SJCRH30 (cell line): ENCODE measurements around the gene POLR1H. TPM values are rescaled to one million over a fixed set of nuclear protein-coding genes. Genes with fewer than 3 reads are reported as not detected.
A peak's percentile ranks its signal among the peaks of the same experiment; 100 is the strongest.

Source experiments
- DNase-seq, 2 experiments: peaks; one replicate each; pipeline ENCODE4 v3.0.0-alpha.2; 2015 to 2020
- H3K27ac ChIP-seq: fragments of 250-450 bp; sonication (Bioruptor Pico); 2 replicates; pipeline ENCODE4 v1.5.1; 2020; ENCODE audit warnings: mild to moderate bottlenecking, moderate library complexity
- H3K27me3 ChIP-seq: fragments of 250-450 bp; sonication (Bioruptor Pico); 2 replicates; pipeline ENCODE4 v1.5.1; 2020; ENCODE audit warnings: mild to moderate bottlenecking, moderate library complexity
- H3K36me3 ChIP-seq: fragments of 250-450 bp; sonication (Bioruptor Pico); 2 replicates; pipeline ENCODE4 v1.5.1; 2020; ENCODE audit warnings: mild to moderate bottlenecking, moderate library complexity
- H3K4me1 ChIP-seq: fragments of 250-450 bp; sonication (Bioruptor Pico); 2 replicates; pipeline ENCODE4 v1.5.1; 2020; ENCODE audit warnings: mild to moderate bottlenecking, moderate library complexity
- H3K4me3 ChIP-seq: fragments of 250-450 bp; sonication (Bioruptor Pico); 2 replicates; pipeline ENCODE4 v1.5.1; 2020; ENCODE audit warnings: mild to moderate bottlenecking, moderate library complexity
- H3K9me3 ChIP-seq: fragments of 250-450 bp; sonication (Bioruptor Pico); replicated peaks from 2 replicates; pipeline ENCODE4 v1.5.1; 2020; ENCODE audit warnings: mild to moderate bottlenecking, moderate library complexity
- total RNA-seq: library from RNA; depleted of rRNA; stranded (reverse); fragments of >200 nt; shearing (Covaris generic); gene quantifications from 2 replicates; pipeline ENCODE4 v1.2.3, GENCODE V29; 2014

POLR1H gene
- total RNA-seq, 1 experiment from 2014 or later = 31.0 TPM

DNA sequence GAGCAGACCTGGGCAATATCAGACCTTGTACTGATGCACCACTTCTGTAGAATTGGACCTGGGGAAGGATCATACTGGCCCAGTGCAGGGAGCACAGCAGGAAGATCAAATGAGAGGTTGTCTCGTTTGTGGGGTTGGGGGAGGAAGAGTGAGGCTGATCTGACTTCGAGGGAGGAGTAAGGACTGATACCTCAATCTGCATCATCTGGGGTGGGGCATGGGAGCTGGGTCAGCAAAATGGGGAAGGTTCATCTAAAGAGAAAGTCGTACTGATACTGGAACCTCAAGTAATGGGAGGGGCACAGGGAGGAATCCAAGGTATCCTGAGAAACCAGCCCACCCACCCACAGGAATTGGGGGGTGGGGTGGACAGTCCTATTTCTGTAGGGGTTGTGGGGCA, 10.8 kb downstream of the POLR1H start:
- no peak for DNase-seq
- Histone ChIP-seq H3K4me3 (no peak overlapping the region), H3K36me3 (no peaks in the 10 kb centered on the region), H3K9me3 (no peaks in the 10 kb centered on the region), H3K4me1 (peaks cover 4% of the 10 kb centered on the region), H3K27ac (no peak overlapping the region), H3K27me3 (no peaks in the 10 kb centered on the region)

DNA sequence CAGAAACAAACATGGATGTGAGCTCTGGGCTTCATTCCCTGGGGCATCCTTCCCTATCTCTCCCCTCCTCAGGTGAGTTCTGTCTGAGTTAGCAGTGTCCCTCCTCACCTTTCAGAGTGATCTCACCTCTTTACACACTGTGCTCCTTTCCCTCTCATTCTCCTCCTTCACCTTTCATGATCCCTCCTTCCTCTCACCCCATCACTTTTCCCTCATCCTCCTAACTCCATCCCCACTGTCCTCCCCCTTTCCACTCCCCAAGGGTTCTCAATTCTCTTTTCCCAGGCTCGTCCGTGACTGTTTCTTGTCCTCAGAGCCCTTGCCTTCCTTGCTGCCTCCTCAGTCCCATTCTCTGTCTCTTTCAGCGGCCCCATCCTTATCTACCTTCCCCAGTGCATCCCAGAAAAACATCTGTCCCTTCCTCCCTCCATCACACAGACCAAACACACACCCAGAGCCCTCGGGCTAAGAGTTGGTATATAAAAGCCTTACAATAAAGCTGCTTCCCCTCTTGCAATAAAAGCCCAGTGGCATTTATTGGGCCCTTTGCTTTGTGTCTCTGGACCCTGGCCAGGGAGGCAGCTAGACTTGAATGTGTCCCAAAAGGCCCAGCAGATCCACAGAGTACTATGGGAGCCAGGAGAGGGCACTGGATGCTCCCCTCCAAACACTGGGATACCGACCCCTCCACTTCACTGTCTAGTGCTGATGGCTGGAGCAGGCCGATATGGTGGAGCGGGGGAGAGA, 12.6 kb downstream of the POLR1H start:
- no peaks in the 10 kb centered on the region for H3K36me3 ChIP-seq
- H3K4me1 ChIP-seq = no peaks in the 10 kb centered on the region
- peak in 1 of 2 experiments; percentile 13 for DNase-seq
- no peaks in the 10 kb centered on the region for H3K9me3 ChIP-seq
- no peak overlapping the region for H3K27ac ChIP-seq
- H3K4me3 ChIP-seq = peak overlapping the region; percentile 33; the same call in 1 of the 2 replicates
- no peaks in the 10 kb centered on the region for H3K27me3 ChIP-seq

DNA sequence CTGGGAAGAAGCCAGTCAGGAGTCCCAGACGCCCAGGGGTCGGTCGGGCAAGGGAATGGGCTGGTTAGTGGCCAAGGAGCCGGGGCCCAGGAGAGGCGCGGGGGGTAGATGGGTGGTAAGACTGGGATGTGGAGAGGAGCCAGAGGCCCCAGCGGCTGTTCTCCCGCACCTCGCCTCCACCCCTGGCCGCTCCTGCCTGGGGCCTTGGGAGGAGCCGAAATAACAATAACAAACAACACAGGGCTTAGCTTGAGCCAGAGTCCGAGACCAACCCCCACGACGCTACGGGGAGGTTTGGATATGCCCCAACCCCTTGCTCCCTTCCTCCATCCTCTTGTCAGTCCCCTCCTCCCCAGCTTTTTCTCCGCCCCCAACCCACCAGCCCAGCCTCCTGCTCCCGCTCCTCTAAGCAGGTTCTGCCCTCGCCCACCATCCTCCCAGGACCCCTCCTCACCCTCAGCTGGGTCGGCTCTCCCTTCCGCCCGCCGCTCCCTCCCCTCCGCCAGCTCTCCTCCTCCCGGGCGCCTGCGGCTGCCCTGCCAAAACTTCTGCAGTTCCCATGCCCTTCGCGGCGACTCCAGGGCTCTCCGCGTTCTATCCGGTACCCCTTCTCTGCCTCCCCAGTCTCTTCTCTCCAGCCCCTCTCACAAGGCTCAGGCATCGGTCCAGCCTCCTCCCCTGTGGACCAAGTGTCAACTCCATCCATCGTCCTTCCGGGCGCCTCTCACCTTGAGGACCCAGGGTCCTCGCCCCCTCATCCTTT, 13.4 kb downstream of the POLR1H start:
- peak; percentile 49 to 53 for DNase-seq
- Histone ChIP-seq H3K36me3 (no peaks in the 10 kb centered on the region), H3K9me3 (no peaks in the 10 kb centered on the region)

DNA sequence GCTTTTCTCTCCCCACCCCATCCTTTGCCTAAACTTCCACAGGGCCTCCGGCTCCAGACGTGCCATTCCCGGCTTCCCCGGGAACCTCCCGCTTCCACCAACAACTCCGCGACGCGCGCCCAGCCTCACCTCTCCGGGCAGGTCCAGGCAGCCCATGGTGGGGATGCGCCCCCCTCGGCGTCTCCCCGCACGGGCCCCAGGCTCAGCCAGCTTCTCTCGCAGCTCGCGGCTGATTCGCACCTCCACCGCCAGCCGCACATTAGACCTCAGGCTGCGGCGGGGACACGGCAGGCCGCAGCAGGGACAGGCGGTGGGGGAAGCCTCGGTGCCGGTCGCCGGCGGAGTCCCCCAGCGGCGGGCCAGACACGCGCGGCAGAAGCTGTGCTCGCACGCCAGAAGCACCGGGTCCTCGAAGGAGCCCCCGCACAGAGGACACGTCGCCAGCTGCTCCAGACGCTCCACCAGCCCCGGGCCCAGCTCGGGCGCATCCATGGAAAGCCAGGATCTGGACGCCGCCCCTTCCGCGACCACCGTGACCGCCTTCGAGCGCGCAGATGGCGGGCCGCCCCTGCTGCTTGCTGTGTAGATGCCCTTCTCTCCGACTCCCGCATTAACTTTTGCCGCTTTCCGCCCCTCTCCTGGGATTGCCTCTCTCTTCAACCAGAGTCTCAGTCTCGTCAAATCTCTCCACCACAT, 14.2 kb downstream of the POLR1H start, which contains the start of gene RNF39:
TSS of gene RNF39 (minus strand) at position 676 of the 696 bp plus-strand sequence. CDS start at position 492, 184 bp downstream.
- no peak for DNase-seq
- Histone ChIP-seq H3K4me3 (peak within 1 kb of the TSS; percentile 33), H3K36me3 (no peaks in the 10 kb centered on the region), H3K4me1 (no peaks in the 10 kb centered on the region), H3K27ac (no peak within 1 kb of the TSS), H3K27me3 (no peaks in the 10 kb centered on the region), H3K9me3 (no peaks in the 10 kb centered on the region)

More for the DNA sequence above, 13.4 kb downstream of the POLR1H start:
- Histone ChIP-seq H3K27ac (no peak overlapping the region), H3K4me1 (no peaks in the 10 kb centered on the region), H3K27me3 (no peaks in the 10 kb centered on the region), H3K4me3 (peak overlapping the region; percentile 33)

DNA sequence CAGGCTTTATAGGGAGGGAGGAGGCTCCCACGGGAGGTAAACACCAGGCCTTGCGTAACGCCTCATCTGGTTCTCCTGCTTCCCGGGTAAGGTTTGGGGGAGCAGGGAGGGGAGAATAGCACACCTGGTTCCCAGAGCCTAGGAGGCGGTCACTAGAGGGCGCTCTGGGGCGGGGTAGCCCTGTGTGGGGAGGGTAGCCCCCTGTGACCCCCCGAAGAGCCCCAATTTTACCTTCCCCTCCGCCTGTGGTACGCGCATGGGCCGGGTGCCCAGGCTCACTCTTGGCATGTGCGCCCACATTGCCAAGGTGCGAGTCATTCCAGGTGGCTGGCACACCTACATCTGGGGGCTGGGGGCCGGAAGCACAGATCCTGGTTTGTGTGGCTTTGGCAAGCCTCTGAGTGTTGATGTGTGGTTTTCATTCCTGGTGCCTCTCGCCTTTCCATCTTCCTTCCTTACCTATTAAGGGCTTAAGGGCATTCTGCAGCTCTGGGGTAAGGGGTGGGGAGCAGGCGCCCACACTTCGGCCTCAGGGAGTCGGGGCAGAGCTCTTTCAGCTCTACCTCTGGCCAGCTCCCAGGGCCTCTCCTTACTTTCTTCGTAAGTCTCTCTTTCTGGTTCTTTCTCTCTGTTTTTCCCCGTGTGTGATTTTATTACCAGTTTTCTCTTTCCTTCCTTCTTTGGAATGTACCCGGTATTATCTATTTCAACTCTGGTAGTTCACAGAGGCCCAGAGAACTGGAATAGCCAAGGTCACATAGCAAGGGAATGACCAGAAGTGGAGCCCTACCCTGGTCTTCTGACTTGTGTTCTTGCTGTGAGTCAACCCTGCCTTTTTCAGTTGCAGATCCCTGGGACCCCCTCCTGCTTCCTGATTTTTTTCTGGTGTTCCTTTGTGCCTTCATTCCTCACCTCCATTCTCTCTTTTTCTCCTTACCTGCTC, 15.0 kb downstream of the POLR1H start:
- no peaks in the 10 kb centered on the region for H3K36me3 ChIP-seq
- H3K9me3 ChIP-seq = no peaks in the 10 kb centered on the region
- no peak overlapping the region for H3K27ac ChIP-seq
- no peak for DNase-seq
- H3K4me1 ChIP-seq = no peaks in the 10 kb centered on the region
- H3K27me3 ChIP-seq = no peaks in the 10 kb centered on the region
- H3K4me3 ChIP-seq = no peak overlapping the region

DNA sequence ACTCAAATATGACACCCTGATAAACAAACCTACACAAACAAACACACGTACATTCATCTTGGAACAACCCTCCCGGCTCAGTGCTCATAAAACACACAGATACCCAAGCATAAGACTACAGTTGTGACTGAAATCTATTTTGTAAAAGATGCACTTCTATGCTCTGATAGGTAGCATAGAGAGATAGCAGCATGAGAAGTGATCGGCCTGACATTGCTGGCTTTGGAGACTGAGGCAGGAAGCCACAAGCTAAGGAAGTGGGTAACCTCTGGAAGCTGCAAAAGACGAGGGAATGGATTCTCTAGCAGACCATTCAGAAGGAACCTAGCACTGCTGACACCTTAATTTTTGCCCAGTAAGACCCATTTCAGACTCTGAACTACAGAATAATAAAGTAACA, 16.2 kb downstream of the POLR1H start:
- no peaks in the 10 kb centered on the region for H3K4me1 ChIP-seq
- no peak for DNase-seq
- no peak overlapping the region for H3K27ac ChIP-seq
- no peaks in the 10 kb centered on the region for H3K9me3 ChIP-seq
- H3K27me3 ChIP-seq = no peaks in the 10 kb centered on the region
- no peaks in the 10 kb centered on the region for H3K36me3 ChIP-seq
- H3K4me3 ChIP-seq = no peak overlapping the region

DNA sequence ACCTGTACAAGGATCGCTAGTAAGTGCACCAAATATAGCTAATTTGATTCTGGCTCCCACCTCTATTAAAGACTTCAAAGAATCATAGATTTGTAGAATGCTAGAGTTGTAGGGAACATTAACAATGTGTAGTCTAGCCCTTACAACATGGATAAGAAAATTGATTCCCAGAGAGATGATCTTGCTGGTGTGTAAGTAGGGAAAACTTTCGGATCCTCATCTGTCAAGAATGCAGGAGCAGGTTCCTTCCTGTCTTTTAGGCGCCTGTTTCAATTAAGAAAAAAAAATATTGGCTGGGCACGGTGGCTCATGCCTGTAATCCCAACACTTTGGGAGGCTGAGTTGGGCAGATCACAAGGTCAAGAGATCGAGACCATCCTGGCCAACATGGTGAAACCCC, 26.8 kb downstream of the POLR1H start:
- Histone ChIP-seq H3K27me3 (no peaks in the 10 kb centered on the region), H3K4me1 (no peaks in the 10 kb centered on the region; the same call in 1 of the 2 replicates), H3K36me3 (no peaks in the 10 kb centered on the region), H3K9me3 (no peaks in the 10 kb centered on the region), H3K4me3 (no peak overlapping the region), H3K27ac (no peak overlapping the region)
- no peak for DNase-seq

DNA sequence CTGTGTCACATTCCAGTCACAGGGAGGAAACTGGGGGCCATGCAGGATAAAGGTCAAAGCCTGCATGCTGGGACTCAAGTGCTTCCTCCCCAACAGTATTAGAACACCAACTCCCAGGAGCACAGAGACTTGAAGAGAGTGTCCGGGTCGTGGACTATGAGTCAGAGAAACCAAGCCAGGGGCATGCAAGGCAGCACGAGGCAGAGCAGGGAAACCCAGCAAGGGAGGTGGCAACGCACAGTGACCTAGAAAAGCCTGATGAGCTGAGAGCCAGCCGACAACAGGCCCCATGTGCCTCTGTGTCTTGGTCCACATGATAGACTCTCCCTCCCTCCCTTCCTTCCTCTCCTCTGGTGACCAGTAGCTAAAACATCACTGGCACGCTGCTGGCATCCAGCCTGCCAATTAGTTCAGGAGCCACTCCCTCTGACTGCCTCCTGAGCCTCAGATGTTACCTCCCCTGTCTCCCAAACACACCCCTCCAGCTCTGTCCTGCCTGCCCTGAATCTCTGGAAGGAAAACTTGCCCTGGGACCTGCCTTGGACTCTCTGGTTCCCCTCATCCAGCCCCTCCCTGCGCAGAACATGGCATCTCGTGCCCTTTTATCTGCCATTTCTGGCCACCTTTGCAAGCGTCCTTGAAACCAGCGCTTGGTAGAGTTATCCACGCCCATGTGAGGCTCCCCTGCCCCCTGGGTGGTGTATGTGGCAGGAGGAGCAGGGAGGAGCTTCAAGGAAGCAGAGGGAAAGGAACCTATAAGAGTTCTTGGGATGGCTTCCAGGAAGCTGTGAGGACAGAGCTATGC, 30.7 kb downstream of the POLR1H start:
- no peaks in the 10 kb centered on the region for H3K9me3 ChIP-seq
- H3K27ac ChIP-seq = no peak overlapping the region
- H3K36me3 ChIP-seq = no peaks in the 10 kb centered on the region
- H3K27me3 ChIP-seq = no peaks in the 10 kb centered on the region
- peak; percentile 35 to 38 for DNase-seq
- H3K4me3 ChIP-seq = no peak overlapping the region
- H3K4me1 ChIP-seq = peaks cover under 1% of the 10 kb centered on the region; the same call in 1 of the 2 replicates

DNA sequence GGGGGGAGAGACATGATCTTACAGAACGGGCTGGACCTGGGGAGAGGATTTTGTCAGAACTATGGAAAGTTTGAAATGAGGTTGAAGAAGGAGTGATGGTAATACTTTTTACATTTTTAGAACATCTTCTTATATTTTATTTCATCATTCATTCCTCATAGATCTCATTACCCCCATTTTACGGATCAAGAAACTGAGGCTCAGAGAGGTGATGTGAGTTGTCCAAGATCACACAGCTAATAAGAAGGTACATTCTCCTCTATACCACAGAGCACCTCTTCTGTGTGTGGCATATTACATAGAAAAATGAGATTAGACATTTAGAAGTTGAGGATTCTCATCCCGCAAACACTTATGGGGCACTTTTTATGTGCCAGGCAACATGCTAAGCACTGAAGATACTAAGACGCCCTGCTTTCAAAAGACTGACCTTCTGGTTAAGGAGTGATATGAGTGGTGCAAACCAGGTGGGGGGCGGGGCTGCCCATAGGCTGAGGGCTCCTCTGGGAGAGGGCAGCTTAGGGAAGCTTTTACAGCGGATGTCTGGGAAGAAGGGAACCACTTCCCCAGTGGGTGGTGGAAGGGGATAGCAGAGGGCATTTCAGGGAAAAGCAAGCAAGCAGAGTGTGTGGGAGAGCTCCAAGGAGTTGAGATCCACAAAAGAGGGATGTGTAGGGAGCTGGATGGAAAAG, 31.9 kb downstream of the POLR1H start:
- no peak overlapping the region for H3K4me3 ChIP-seq
- no peaks in the 10 kb centered on the region for H3K27me3 ChIP-seq
- H3K36me3 ChIP-seq = no peaks in the 10 kb centered on the region
- no peaks in the 10 kb centered on the region for H3K9me3 ChIP-seq
- no peak for DNase-seq
- peaks cover 11% of the 10 kb centered on the region; the same call in 1 of the 2 replicates for H3K4me1 ChIP-seq
- no peak overlapping the region for H3K27ac ChIP-seq

DNA sequence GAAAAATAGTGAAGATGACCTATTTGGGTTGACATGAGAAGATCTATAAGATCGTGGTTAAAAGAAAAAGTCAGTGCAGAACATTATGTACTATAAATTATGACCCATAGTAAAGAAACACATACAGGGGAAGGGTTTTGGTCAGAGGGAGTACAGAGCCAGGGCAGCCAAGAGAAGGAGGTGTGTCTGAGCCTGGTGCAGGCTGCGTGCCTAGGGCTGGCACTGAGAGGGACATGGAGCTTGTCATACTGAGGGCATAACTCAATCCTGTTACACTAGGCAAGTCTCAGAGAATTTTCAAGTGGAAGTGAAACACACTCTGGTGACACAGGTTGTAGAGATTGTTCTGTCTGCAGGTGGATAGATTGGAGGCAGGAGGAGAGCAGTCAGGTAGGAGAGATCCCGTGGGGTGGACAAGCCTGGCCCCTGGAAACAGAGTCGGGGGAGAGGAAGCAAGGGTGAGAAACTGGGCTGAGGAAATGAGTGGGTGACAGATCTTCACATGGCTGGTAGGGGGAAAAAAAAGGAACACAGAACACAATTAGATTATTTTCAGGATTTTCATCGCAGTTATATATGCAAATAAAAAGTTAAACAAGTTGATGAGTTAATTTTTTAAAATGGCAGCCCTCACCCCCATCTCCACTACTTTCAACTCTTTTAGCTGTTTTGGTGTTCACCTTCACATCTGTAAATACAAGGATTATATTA, 33.0 kb downstream of the POLR1H start:
- Histone ChIP-seq H3K27ac (no peak overlapping the region), H3K4me1 (peaks cover 11% of the 10 kb centered on the region; the same call in 1 of the 2 replicates), H3K36me3 (no peaks in the 10 kb centered on the region), H3K27me3 (no peaks in the 10 kb centered on the region), H3K9me3 (no peaks in the 10 kb centered on the region), H3K4me3 (no peak overlapping the region)
- no peak for DNase-seq

DNA sequence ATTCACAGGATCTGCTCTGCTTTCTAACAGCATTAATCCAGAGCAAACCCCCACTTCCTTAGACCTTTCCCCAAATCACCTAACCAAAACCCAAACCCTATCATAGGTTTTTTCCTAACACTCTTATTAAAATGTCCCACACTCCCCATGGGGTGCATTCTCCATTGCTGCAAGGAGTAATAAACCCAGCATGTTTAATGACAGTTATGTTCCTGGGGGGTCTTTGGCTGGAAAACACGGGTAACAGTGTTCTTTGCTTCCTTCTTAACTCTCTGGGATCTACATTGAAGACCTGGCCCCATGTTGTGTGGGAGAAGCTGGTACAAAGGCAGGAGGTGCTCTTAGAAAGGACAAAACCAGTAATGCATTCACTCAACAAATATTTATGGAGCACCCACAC, 35.8 kb downstream of the POLR1H start:
- H3K27me3 ChIP-seq = no peaks in the 10 kb centered on the region
- DNase-seq = no peak
- no peak overlapping the region for H3K4me3 ChIP-seq
- H3K9me3 ChIP-seq = no peaks in the 10 kb centered on the region
- no peaks in the 10 kb centered on the region for H3K36me3 ChIP-seq
- H3K27ac ChIP-seq = no peak overlapping the region
- peaks cover 11% of the 10 kb centered on the region; the same call in 1 of the 2 replicates for H3K4me1 ChIP-seq

DNA sequence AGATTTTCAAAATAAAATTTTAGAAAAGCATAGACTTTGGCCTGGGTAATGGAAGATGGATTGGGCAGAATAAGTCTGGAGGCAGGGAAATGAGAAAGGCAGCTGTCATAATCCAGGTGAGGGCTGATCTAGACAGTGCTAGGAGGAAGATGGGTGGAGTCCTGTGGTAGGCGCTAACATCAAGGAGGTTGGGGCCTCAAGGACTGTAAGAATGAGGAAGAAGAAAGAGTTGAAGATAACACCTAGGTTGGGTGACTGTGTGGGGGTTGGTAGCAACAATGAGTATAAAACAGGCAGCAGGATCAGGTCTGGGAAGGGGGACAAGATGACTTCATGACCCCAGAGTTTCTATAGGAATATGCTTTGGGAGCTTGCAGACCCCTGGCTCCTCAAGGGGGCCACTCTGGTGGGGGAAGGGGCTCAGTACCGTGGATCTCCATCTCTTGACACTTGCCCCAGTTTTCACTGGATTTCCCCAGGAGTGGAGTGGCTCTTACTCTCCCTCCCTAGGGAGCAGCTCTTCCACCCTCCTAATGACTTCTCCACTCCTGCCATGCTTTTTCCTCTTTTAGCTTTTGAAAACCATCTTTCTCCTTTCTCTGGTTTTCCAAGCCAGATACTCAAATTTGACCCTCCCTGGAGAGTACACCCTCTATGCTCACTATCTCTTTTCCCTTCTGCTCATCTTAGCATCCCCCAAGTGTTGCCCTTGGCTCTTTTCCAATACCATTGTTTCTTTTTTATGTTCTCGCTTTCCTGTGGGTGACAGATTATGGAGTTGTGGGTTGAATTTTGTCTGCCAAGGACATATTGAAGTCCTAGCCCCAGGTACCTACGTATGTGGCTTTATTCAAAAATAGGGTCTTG, 37.1 kb downstream of the POLR1H start:
- Histone ChIP-seq H3K27ac (no peak overlapping the region), H3K9me3 (no peaks in the 10 kb centered on the region), H3K4me3 (no peak overlapping the region), H3K27me3 (no peaks in the 10 kb centered on the region), H3K36me3 (no peaks in the 10 kb centered on the region), H3K4me1 (peaks cover 15% of the 10 kb centered on the region; the same call in 1 of the 2 replicates)
- no peak for DNase-seq
